Gastrocnemius medialis (tissue), 4 donors: Measurements from ENCODE around the gene AUNIP. TPM values are rescaled to one million over a fixed set of nuclear protein-coding genes. Genes with fewer than 3 reads are reported as not detected.

ENCODE experiments used
- ATAC-seq, 2 donors: fragments of 150-250 bp; one replicate each; pipeline ENCODE4 v1.9.1; 2016
- DNase-seq, 2 donors: peaks; one replicate each; pipeline ENCODE4 v3.0.0-alpha.2; 2019
- H3K27ac ChIP-seq, 4 donors: fragments of 200-600 bp; sonication (generic); 1 replicate in 1 of 4; 2 replicates in 3 of 4; pipeline ENCODE4 v1.5.1; 2016 to 2018; ENCODE audit warnings: mild to moderate bottlenecking in 2 of 4, moderate library complexity in 1 of 4
- H3K27me3 ChIP-seq, 3 donors: fragments of 200-600 bp; sonication (generic) in 2 of 3; 1 replicate in 1 of 3; 2 replicates in 2 of 3; pipeline versions ENCODE4 v1.5.1 to v1.6.0; 2016 to 2019; ENCODE audit warnings: mild to moderate bottlenecking in 1 of 3, moderate library complexity in 1 of 3
- H3K36me3 ChIP-seq, 2 donors: fragments of 200-600 bp; sonication (generic) in 1 of 2; one replicate each; pipeline ENCODE4 v1.5.1; 2017 to 2018
- H3K4me1 ChIP-seq, 2 donors: fragments of 200-600 bp; sonication (generic) in 1 of 2; one replicate each; pipeline ENCODE4 v1.5.1; 2016 to 2017; ENCODE audit warnings: mild to moderate bottlenecking in 2 of 2
- H3K4me3 ChIP-seq, 4 donors: fragments of 200-600 bp; sonication (generic) in 3 of 4; 1 replicate in 1 of 4; 2 replicates in 3 of 4; pipeline ENCODE4 v1.5.1; 2016 to 2019; ENCODE audit warnings: mild to moderate bottlenecking in 2 of 4
- H3K9me3 ChIP-seq, 3 donors: fragments of 200-600 bp; sonication (generic) in 2 of 3; 1 replicate in 1 of 3; 2 replicates in 2 of 3; pipeline ENCODE4 v1.5.1; 2016 to 2019
- POLR2A ChIP-seq, 2 donors: fragments of 450-650 bp; IDR thresholded peaks; one replicate each; pipeline ENCODE4 v1.6.1; 2017; ENCODE audit warnings: antibody characterized with exemption in 2 of 2, mild to moderate bottlenecking in 2 of 2, moderate library complexity in 2 of 2
- in situ Hi-C, 4 donors: fragments of 200-750 bp; cut with MboI; loops; one replicate each; pipeline versions ENCODE4 v1.15.0 to v1.8.0; 2017; ENCODE audit warnings: low sequenced_read_pairs in 4 of 4
- intact Hi-C: fragments of 100-400 bp; cut with DNase I; formaldehyde crosslinking; loops from one replicate; pipeline ENCODE4 v1.15.1; 2023; ENCODE audit warnings: low total_unique reads
- total RNA-seq, 4 donors: library from RNA; depleted of rRNA; stranded (reverse); fragments of >200 nt; gene quantifications; one replicate each; pipeline versions ENCODE4 v1.1.0 to v1.2.3, GENCODE V29; 2016
- TF ChIP-seq, protein P1 (sequence below), 5 experiments: fragments of 450-650 bp in 3 of 5; fragments of 200-600 bp in 2 of 5; sonication (generic) in 2 of 5; IDR thresholded peaks in 4 of 5; conservative IDR thresholded peaks in 1 of 5; 1 replicate in 4 of 5; 2 replicates in 1 of 5; pipeline ENCODE4 v1.5.1; 2016 to 2019; ENCODE audit warnings: antibody characterized with exemption in 5 of 5, mild to moderate bottlenecking in 3 of 5, moderate library complexity in 3 of 5

Gene AUNIP
- total RNA-seq, 4 donors from 2014 or later: not detected

DNA sequence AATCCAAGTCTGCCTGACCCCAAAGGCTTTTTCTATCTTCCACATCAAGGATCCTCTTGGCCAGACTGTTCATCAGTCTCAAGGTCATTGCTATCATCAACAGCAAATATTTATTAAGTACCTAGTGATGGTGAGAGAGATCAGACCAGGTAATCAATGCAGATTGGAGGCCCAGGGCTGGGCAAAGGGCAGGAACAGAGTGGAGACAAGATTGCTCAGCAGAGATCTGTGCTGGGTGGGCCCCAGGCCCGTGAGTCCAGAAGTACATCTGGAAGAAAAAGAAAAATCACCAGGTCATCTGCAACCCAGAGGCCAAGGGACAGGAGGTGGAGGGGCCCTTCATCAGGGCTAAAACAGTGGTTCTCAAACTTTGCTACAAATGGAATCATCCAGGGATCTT, 26.3 kb upstream of the AUNIP start:
- H3K36me3 ChIP-seq: no peaks in the 10 kb centered on the region
- H3K27ac ChIP-seq: no peak overlapping the region
- no peak for TF ChIP-seq POLR2A (IDR thresholded peaks at IDR 0.05)
- TF ChIP-seq, protein P1, sequence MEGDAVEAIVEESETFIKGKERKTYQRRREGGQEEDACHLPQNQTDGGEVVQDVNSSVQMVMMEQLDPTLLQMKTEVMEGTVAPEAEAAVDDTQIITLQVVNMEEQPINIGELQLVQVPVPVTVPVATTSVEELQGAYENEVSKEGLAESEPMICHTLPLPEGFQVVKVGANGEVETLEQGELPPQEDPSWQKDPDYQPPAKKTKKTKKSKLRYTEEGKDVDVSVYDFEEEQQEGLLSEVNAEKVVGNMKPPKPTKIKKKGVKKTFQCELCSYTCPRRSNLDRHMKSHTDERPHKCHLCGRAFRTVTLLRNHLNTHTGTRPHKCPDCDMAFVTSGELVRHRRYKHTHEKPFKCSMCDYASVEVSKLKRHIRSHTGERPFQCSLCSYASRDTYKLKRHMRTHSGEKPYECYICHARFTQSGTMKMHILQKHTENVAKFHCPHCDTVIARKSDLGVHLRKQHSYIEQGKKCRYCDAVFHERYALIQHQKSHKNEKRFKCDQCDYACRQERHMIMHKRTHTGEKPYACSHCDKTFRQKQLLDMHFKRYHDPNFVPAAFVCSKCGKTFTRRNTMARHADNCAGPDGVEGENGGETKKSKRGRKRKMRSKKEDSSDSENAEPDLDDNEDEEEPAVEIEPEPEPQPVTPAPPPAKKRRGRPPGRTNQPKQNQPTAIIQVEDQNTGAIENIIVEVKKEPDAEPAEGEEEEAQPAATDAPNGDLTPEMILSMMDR (IDR thresholded peaks at IDR 0.05 in 4 of 5, conservative IDR thresholded peaks at IDR 0.05 in 1 of 5): no peak
- no peaks in the 10 kb centered on the region for H3K9me3 ChIP-seq
- no peaks in the 10 kb centered on the region for H3K27me3 ChIP-seq
- in situ Hi-C loops: loop anchor here in 2 of 4 donors (25.0 kb wide), 2 partner anchors 252 to 277 kb away; partner anchors contain the start of genes C1orf232 (in 1 of the 2), FAM110D (in 1 of the 2), ZNF593 (in 1 of the 2) and ZNF593OS (in 1 of the 2)
- ATAC-seq (no peak), DNase-seq (no peak)
- H3K4me3 ChIP-seq: no peak overlapping the region
- intact Hi-C loops: no loop called here
- no peaks in the 10 kb centered on the region for H3K4me1 ChIP-seq

DNA sequence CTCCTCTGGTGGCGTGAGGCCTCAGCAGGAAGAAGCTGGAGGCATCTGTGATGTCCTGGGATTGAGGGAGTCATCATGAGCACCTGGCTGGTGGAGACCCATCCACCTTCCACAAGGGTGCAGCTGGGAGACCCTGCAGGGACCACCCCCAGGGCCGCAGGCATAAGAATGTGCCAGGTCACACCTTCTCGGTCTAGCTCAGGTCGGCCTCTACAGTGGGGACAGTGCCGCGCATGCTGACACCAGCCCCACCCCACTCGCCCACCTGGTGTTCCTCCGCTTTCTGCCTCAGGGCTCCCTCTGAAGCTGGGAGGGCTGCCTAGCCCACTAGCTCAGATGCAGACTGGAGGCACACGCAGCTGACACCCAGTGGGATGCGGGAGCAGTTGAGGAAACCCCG, 22.0 kb upstream of the AUNIP start:
- ATAC-seq (no peak), DNase-seq (no peak)
- no peak overlapping the region for H3K4me3 ChIP-seq
- H3K9me3 ChIP-seq: no peaks in the 10 kb centered on the region
- TF ChIP-seq, protein P1 (IDR thresholded peaks at IDR 0.05 in 4 of 5, conservative IDR thresholded peaks at IDR 0.05 in 1 of 5): no peak
- TF ChIP-seq POLR2A (IDR thresholded peaks at IDR 0.05): no peak
- H3K27me3 ChIP-seq: no peaks in the 10 kb centered on the region
- H3K36me3 ChIP-seq: no peaks in the 10 kb centered on the region
- in situ Hi-C loops (loop anchor here in 2 of 4 donors (25.0 kb wide), 2 partner anchors 256 to 281 kb away; partner anchors contain the start of genes C1orf232 (in 1 of the 2), FAM110D (in 1 of the 2), ZNF593 (in 1 of the 2) and ZNF593OS (in 1 of the 2)), intact Hi-C loops (no loop called here)
- H3K4me1 ChIP-seq: no peaks in the 10 kb centered on the region
- H3K27ac ChIP-seq: no peak overlapping the region

DNA sequence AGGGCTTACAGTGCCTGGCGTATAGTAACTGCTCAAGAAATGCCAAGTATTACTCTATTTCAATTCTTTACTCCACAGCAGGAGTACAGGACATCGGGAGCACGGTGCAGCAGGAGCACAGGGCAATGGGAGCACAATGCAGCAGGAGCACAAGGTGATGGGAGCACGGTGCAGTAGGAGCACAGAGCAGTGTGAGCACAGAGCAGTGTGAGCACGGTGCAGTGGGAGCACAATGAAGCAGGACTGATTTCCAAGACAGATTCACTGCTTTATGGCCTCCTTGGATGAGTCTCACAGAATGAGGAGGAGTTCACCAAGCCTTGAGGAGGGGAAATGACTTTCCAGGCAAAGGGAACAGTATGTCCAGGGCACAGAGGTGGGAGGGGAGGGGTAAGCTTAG, 21.3 kb upstream of the AUNIP start:
- Histone ChIP-seq H3K4me3 (no peak overlapping the region), H3K27ac (no peak overlapping the region), H3K4me1 (no peaks in the 10 kb centered on the region), H3K27me3 (no peaks in the 10 kb centered on the region), H3K36me3 (no peaks in the 10 kb centered on the region), H3K9me3 (no peaks in the 10 kb centered on the region)
- in situ Hi-C loops: loop anchor here in 2 of 4 donors (25.0 kb wide), 2 partner anchors 257 to 282 kb away; partner anchors contain the start of genes C1orf232 (in 1 of the 2), FAM110D (in 1 of the 2), ZNF593 (in 1 of the 2) and ZNF593OS (in 1 of the 2)
- no peak for ATAC-seq
- intact Hi-C loops: no loop called here
- no peak for DNase-seq
- TF ChIP-seq, protein P1 (IDR thresholded peaks at IDR 0.05 in 4 of 5, conservative IDR thresholded peaks at IDR 0.05 in 1 of 5): no peak
- TF ChIP-seq POLR2A (IDR thresholded peaks at IDR 0.05): no peak

DNA sequence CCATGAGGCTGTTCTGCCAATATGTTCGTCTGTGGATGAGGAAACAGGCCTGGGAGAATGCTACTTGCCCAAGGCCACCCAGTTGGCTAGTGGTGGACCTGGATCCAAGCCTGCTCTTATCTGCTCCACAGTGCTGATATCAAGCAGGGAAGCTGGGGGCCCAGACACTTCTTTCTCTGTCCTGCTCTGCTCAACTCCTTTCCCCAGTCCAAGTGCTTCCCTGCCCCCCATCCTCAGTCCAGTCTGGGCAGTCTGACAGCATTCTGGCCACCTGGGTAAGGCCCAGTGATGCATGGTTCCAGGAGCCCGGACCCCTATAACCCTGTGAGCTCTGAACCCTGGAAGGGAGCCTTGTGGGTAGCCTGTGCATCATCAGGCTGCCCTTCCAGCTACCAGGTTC, 20.4 kb upstream of the AUNIP start:
- intact Hi-C loops (no loop called here), in situ Hi-C loops (loop anchor here in 2 of 4 donors (25.0 kb wide), 2 partner anchors 258 to 283 kb away; partner anchors contain the start of genes C1orf232 (in 1 of the 2), FAM110D (in 1 of the 2), ZNF593 (in 1 of the 2) and ZNF593OS (in 1 of the 2))
- H3K27me3 ChIP-seq: no peaks in the 10 kb centered on the region
- no peak overlapping the region for H3K27ac ChIP-seq
- ATAC-seq (no peak), DNase-seq (no peak)
- H3K4me3 ChIP-seq: no peak overlapping the region
- TF ChIP-seq, protein P1 (IDR thresholded peaks at IDR 0.05 in 4 of 5, conservative IDR thresholded peaks at IDR 0.05 in 1 of 5): no peak
- TF ChIP-seq POLR2A (IDR thresholded peaks at IDR 0.05): no peak
- peaks cover 2 to 6% of the 10 kb centered on the region in 2 donors for H3K4me1 ChIP-seq
- no peaks in the 10 kb centered on the region for H3K9me3 ChIP-seq
- H3K36me3 ChIP-seq: no peaks in the 10 kb centered on the region
